Measurements from ENCODE around the gene C9orf78.

GRCh38 chr9:129814432-129815223, 20.4 kb downstream of the C9orf78 start:
- TF ChIP-seq POLR2A (IDR thresholded peaks at IDR 0.05; ENCODE audit: low read depth) (no peak), CTCF (IDR thresholded peaks at IDR 0.05) (no peak), EP300 (IDR thresholded peaks at IDR 0.05) (no peak), POLR2AphosphoS5 (IDR thresholded peaks at IDR 0.05) (no peak)
